ENCODE results near the gene CMTM6. TPM values are rescaled to one million over a fixed set of nuclear protein-coding genes. Genes with fewer than 3 reads are reported as not detected.
"Not testable (repeated sequence)": the region's sequence is repeated elsewhere in the genome, so short reads cannot be mapped to it uniquely, and the experiment has no call there.

The CMTM6 gene
- total and polyA plus RNA-seq, 4 donors = 27.1 to 97.4 (median 72.2) TPM

GRCh38 chr3:32525720-32526119 is 23.1 kb upstream of the CMTM6 start:
- Histone ChIP-seq H3K9ac (ENCODE audit: insufficient read depth in 1 of 2, low read length in 2 of 2) (no peak overlapping the region), H3K4me1 (ENCODE audit: control insufficient read depth in 5 of 5, insufficient read depth in 5 of 5, low read length in 5 of 5) (no peaks in the 10 kb centered on the region), H3K4me3 (no peak overlapping the region), H3K9me3 (ENCODE audit: control insufficient read depth in 4 of 4, insufficient read depth in 3 of 4, low read length in 3 of 4) (no peaks in the 10 kb centered on the region), H3K27ac (ENCODE audit: low read depth in 1 of 2, low read length in 1 of 2) (no peak overlapping the region), H3K27me3 (ENCODE audit: control insufficient read depth in 3 of 3, insufficient read depth in 3 of 3, low read length in 2 of 3) (no peaks in the 10 kb centered on the region), H3K36me3 (ENCODE audit: control insufficient read depth in 4 of 4, insufficient read depth in 4 of 4, low read length in 4 of 4) (peaks cover 7 to 35% (median 28%) of the 10 kb centered on the region in 4 donors)
- no peak for TF ChIP-seq CTCF (IDR thresholded peaks at IDR 0.05; ENCODE audit: control extremely low read depth, extremely low read depth)
- DNase-seq = no peak
- ATAC-seq (ENCODE audit: insufficient read depth, low FRiP score) = no peak

- Histone ChIP-seq H3K4me3 (no peak overlapping the region), H3K9me3 (ENCODE audit: control insufficient read depth in 4 of 4, insufficient read depth in 3 of 4, low read length in 3 of 4) (no peaks in the 10 kb centered on the region), H3K4me1 (ENCODE audit: control insufficient read depth in 5 of 5, insufficient read depth in 5 of 5, low read length in 5 of 5) (no peaks in the 10 kb centered on the region), H3K27ac (ENCODE audit: low read depth in 1 of 2, low read length in 1 of 2) (no peak overlapping the region), H3K9ac (ENCODE audit: insufficient read depth in 1 of 2, low read length in 2 of 2) (no peak overlapping the region), H3K36me3 (ENCODE audit: control insufficient read depth in 4 of 4, insufficient read depth in 4 of 4, low read length in 4 of 4) (peaks cover 3 to 24% (median 22%) of the 10 kb centered on the region in 4 donors), H3K27me3 (ENCODE audit: control insufficient read depth in 3 of 3, insufficient read depth in 3 of 3, low read length in 2 of 3) (no peaks in the 10 kb centered on the region)
- DNase-seq = no peak
- TF ChIP-seq CTCF (IDR thresholded peaks at IDR 0.05; ENCODE audit: control extremely low read depth, extremely low read depth) = no peak
- 80 to 84% methylated on average over 7 of the region's 7 CpGs for WGBS, 2 donors
- ATAC-seq (ENCODE audit: insufficient read depth, low FRiP score) = no peak
These were observed 20.0 kb upstream of the CMTM6 start for GRCh38 chr3:32522682-32523081.

- H3K27ac ChIP-seq (ENCODE audit: low read depth in 1 of 2, low read length in 1 of 2); H3K4me3 ChIP-seq; DNase-seq; H3K27me3 ChIP-seq (ENCODE audit: control insufficient read depth in 3 of 3, insufficient read depth in 3 of 3, low read length in 2 of 3); H3K4me1 ChIP-seq (ENCODE audit: control insufficient read depth in 5 of 5, insufficient read depth in 5 of 5, low read length in 5 of 5); ATAC-seq (ENCODE audit: insufficient read depth, low FRiP score); H3K9me3 ChIP-seq (ENCODE audit: control insufficient read depth in 4 of 4, insufficient read depth in 3 of 4, low read length in 3 of 4); H3K36me3 ChIP-seq (ENCODE audit: control insufficient read depth in 4 of 4, insufficient read depth in 4 of 4, low read length in 4 of 4); H3K9ac ChIP-seq (ENCODE audit: insufficient read depth in 1 of 2, low read length in 2 of 2): not testable (repeated sequence)
- WGBS, 2 donors = 96 to 99% methylated on average over 5 of the region's 5 CpGs
These were observed 16.3 kb upstream of the CMTM6 start for GRCh38 chr3:32518921-32519320.

- H3K9ac ChIP-seq (ENCODE audit: insufficient read depth in 1 of 2, low read length in 2 of 2); H3K9me3 ChIP-seq (ENCODE audit: control insufficient read depth in 4 of 4, insufficient read depth in 3 of 4, low read length in 3 of 4); H3K4me1 ChIP-seq (ENCODE audit: control insufficient read depth in 5 of 5, insufficient read depth in 5 of 5, low read length in 5 of 5); ATAC-seq (ENCODE audit: insufficient read depth, low FRiP score); DNase-seq; H3K27me3 ChIP-seq (ENCODE audit: control insufficient read depth in 3 of 3, insufficient read depth in 3 of 3, low read length in 2 of 3); H3K27ac ChIP-seq (ENCODE audit: low read depth in 1 of 2, low read length in 1 of 2); H3K36me3 ChIP-seq (ENCODE audit: control insufficient read depth in 4 of 4, insufficient read depth in 4 of 4, low read length in 4 of 4); H3K4me3 ChIP-seq: not testable (repeated sequence)
- WGBS, 2 donors = 59 to 80% methylated on average over 9 of the region's 9 CpGs
These were observed 14.1 kb upstream of the CMTM6 start for GRCh38 chr3:32516751-32517150.

GRCh38 chr3:32511005-32511404 is 8.4 kb upstream of the CMTM6 start:
- H3K9me3 ChIP-seq (ENCODE audit: control insufficient read depth in 4 of 4, insufficient read depth in 3 of 4, low read length in 3 of 4) = no peaks in the 10 kb centered on the region
- H3K9ac ChIP-seq (ENCODE audit: insufficient read depth in 1 of 2, low read length in 2 of 2) = no peak overlapping the region
- no peak overlapping the region for H3K27ac ChIP-seq (ENCODE audit: low read depth in 1 of 2, low read length in 1 of 2)
- no peak overlapping the region for H3K4me3 ChIP-seq
- no peaks in the 10 kb centered on the region for H3K27me3 ChIP-seq (ENCODE audit: control insufficient read depth in 3 of 3, insufficient read depth in 3 of 3, low read length in 2 of 3)
- ATAC-seq (ENCODE audit: insufficient read depth, low FRiP score) (no peak), DNase-seq (no peak)
- H3K36me3 ChIP-seq (ENCODE audit: control insufficient read depth in 4 of 4, insufficient read depth in 4 of 4, low read length in 4 of 4) = no peaks in the 10 kb centered on the region
- H3K4me1 ChIP-seq (ENCODE audit: control insufficient read depth in 5 of 5, insufficient read depth in 5 of 5, low read length in 5 of 5) = peaks cover 0 to 14% (median 0%) of the 10 kb centered on the region in 5 donors
- TF ChIP-seq CTCF (IDR thresholded peaks at IDR 0.05; ENCODE audit: control extremely low read depth, extremely low read depth) = no peak
- 74 to 83% methylated on average over 2 of the region's 2 CpGs for WGBS, 2 donors
